GM10266 (cell line): ENCODE measurements around the gene HADH.

ENCODE experiments used
- DNase-seq: peaks from one replicate; pipeline ENCODE4 v3.0.0; 2012; ENCODE audit errors: extremely low spot score
- CTCF ChIP-seq: IDR thresholded peaks from 2 replicates; pipeline ENCODE4 v1.5.1; 2012; ENCODE audit warnings: mild to moderate bottlenecking, low read depth; ENCODE audit not compliant: control insufficient read depth, insufficient read depth; ENCODE audit errors: missing control alignments

Gene HADH

GRCh38 chr4:108081256-108081655, 91.6 kb downstream of the HADH start:
- DNase-seq = no peak
- no peak for TF ChIP-seq CTCF
